ENCODE data around the gene CGGBP1.
"Not testable (repeated sequence)": the region's sequence is repeated elsewhere in the genome, so short reads cannot be mapped to it uniquely, and the experiment has no call there.

Gene CGGBP1

DNA sequence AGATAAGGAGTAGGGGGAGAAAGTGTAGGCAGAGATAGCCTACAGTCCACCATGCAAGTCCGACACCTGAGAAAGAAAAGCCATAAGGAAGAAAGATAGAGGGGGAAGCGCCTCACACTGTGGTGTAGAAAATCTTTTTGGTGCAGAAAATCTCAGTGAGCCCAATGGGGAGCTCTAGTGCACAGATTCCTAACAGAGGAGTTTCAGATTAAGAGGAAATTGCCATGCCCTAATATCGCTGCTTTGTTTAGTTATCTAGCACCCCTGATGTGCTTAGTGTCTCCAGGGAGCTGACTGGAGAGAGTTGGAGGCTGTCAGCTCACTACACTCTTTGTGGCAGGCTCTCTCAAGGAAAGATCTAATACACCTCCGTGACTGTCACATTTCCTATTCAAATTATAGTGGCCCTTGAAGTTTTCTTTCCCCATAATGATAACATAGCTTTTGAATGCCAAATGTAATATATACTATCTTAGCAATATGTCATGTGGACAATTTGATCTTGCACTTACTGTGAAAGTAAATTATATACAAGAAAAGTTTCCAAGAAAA lies 33.7 kb downstream of the CGGBP1 start:
- H3K23ac ChIP-seq (ENCODE audit: low read length), result no peak overlapping the region
- H3K79me2 ChIP-seq (ENCODE audit: control insufficient read depth, insufficient read depth, low read length), result no peaks in the 10 kb centered on the region
- no peaks in the 10 kb centered on the region for H3K4me1 ChIP-seq (ENCODE audit: control insufficient read depth, low read depth, low read length)
- no peak overlapping the region for H2AK5ac ChIP-seq (ENCODE audit: low read length)
- H4K8ac ChIP-seq (ENCODE audit: low read depth, low read length), result no peak overlapping the region
- DNase-seq, result peak; percentile 91
- H3K4me2 ChIP-seq (ENCODE audit: low read length), result no peak overlapping the region
- no peak overlapping the region for H3K56ac ChIP-seq (ENCODE audit: low read length)
- H3K9ac ChIP-seq (ENCODE audit: low read length), result no peak overlapping the region
- no peaks in the 10 kb centered on the region for H3K27me3 ChIP-seq (ENCODE audit: insufficient read depth, low read length, poor library complexity)
- H3K4me3 ChIP-seq (ENCODE audit: low read length), result no peak overlapping the region
- no peaks in the 10 kb centered on the region for H3K79me1 ChIP-seq (ENCODE audit: low read length)
- no peaks in the 10 kb centered on the region for H3K36me3 ChIP-seq (ENCODE audit: control insufficient read depth, insufficient read depth, low read length)
- H2BK120ac ChIP-seq (ENCODE audit: low read depth, low read length), result no peak overlapping the region
- H2BK5ac ChIP-seq (ENCODE audit: low read length), result no peak overlapping the region
- no CpG with 5 or more reads among the region's 4 CpGs for WGBS (ENCODE audit: extremely low coverage, insufficient coverage, low lambda C conversion rate)
- H3K4ac ChIP-seq (ENCODE audit: low read depth, low read length), result no peak overlapping the region
- H2BK15ac ChIP-seq (replicated peaks; ENCODE audit: low read depth), result no peak overlapping the region
- H4K5ac ChIP-seq (ENCODE audit: low read length), result no peak overlapping the region
- H3K18ac ChIP-seq (ENCODE audit: low read length), result no peak overlapping the region
- H3K27ac ChIP-seq (ENCODE audit: low read depth, low read length), result peak overlapping the region; percentile 32

DNA sequence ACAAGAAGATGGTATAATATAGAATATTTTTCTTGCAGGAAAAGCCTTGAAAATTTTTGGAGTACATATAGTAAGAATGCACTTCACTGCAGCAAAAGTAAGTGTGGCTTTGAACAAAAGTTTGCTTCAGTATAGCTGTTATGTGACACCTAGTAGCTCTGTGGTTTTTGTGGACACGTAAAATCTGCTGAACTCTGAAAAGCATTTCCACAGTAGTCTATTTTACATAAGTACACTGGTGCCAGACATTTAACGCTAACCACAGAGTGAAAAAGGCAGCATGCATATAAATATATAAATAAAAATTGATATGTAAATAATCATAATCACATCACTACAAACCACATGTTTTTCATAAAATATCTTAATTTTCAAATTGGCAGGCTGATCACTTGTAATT lies 39.8 kb downstream of the CGGBP1 start:
- Histone ChIP-seq H3K27me3 (ENCODE audit: insufficient read depth, low read length, poor library complexity) (no peaks in the 10 kb centered on the region), H2BK5ac (ENCODE audit: low read length) (no peak overlapping the region), H2BK120ac (ENCODE audit: low read depth, low read length) (no peak overlapping the region), H3K56ac (ENCODE audit: low read length) (no peak overlapping the region), H3K79me2 (ENCODE audit: control insufficient read depth, insufficient read depth, low read length) (no peaks in the 10 kb centered on the region), H3K4me1 (ENCODE audit: control insufficient read depth, low read depth, low read length) (no peaks in the 10 kb centered on the region), H3K23ac (ENCODE audit: low read length) (no peak overlapping the region), H3K4me2 (ENCODE audit: low read length) (no peak overlapping the region), H4K8ac (ENCODE audit: low read depth, low read length) (no peak overlapping the region), H4K5ac (ENCODE audit: low read length) (no peak overlapping the region), H2BK15ac (replicated peaks; ENCODE audit: low read depth) (no peak overlapping the region), H3K4me3 (ENCODE audit: low read length) (no peak overlapping the region), H2AK5ac (ENCODE audit: low read length) (no peak overlapping the region), H3K79me1 (ENCODE audit: low read length) (no peaks in the 10 kb centered on the region), H3K4ac (ENCODE audit: low read depth, low read length) (no peak overlapping the region), H3K9ac (ENCODE audit: low read length) (no peak overlapping the region), H3K36me3 (ENCODE audit: control insufficient read depth, insufficient read depth, low read length) (no peaks in the 10 kb centered on the region), H3K18ac (ENCODE audit: low read length) (no peak overlapping the region), H3K27ac (ENCODE audit: low read depth, low read length) (no peak overlapping the region)
- WGBS (ENCODE audit: extremely low coverage, insufficient coverage, low lambda C conversion rate), result no CpG with 5 or more reads among the region's 2 CpGs
- no peak for DNase-seq

DNA sequence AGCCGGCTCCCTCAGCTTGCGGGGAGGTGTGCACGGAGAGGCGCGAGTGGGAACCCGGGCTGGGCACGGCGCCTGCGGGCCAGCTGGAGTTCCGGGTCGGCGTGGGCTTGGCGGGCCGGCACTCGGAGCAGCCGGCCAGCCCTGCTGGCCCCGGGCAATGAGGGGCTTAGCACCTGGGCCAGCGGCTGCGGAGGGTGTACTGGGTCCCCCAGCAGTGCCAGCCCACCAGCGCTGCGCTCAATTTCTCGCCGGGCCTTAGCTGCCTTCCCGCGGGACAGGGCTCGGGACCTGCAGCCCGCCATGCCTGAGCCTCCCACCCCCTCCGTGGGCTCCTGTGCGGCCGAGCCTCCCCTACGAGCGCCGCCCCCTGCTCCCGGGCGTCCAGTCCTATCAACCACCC lies 43.1 kb downstream of the CGGBP1 start:
- H2BK5ac ChIP-seq (ENCODE audit: low read length); H3K18ac ChIP-seq (ENCODE audit: low read length); H3K9ac ChIP-seq (ENCODE audit: low read length); H2BK120ac ChIP-seq (ENCODE audit: low read depth, low read length); H2BK15ac ChIP-seq (replicated peaks; ENCODE audit: low read depth); H3K4me1 ChIP-seq (ENCODE audit: control insufficient read depth, low read depth, low read length); H3K79me2 ChIP-seq (ENCODE audit: control insufficient read depth, insufficient read depth, low read length); H3K56ac ChIP-seq (ENCODE audit: low read length); H3K36me3 ChIP-seq (ENCODE audit: control insufficient read depth, insufficient read depth, low read length); H3K4me2 ChIP-seq (ENCODE audit: low read length); H3K4ac ChIP-seq (ENCODE audit: low read depth, low read length); H3K27ac ChIP-seq (ENCODE audit: low read depth, low read length); H4K8ac ChIP-seq (ENCODE audit: low read depth, low read length); H3K27me3 ChIP-seq (ENCODE audit: insufficient read depth, low read length, poor library complexity); H3K23ac ChIP-seq (ENCODE audit: low read length); H3K79me1 ChIP-seq (ENCODE audit: low read length); H4K5ac ChIP-seq (ENCODE audit: low read length); H3K4me3 ChIP-seq (ENCODE audit: low read length); H2AK5ac ChIP-seq (ENCODE audit: low read length); DNase-seq: not testable (repeated sequence)
- WGBS (ENCODE audit: extremely low coverage, insufficient coverage, low lambda C conversion rate), result no CpG with 5 or more reads among the region's 35 CpGs

DNA sequence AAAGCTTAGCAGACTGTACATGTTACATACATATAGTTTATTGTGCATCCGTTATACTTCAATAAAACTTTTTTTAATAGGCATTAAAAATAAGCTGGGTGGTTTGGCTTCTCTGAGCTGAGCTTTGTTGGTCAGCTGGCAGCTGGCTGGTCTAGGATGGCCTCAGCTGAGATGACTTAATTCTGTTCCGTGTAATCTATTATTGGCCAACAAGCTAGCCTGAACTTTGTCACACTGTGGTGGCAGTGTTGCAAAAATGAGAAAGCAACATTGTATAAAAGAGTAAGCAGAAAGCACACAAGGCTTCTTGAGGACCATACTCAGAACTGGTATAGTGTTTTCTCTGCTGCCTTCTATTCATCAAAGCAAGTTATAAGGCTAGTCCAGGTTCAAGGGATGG lies 45.2 kb downstream of the CGGBP1 start:
- Histone ChIP-seq H2BK15ac (replicated peaks; ENCODE audit: low read depth) (no peak overlapping the region), H3K23ac (ENCODE audit: low read length) (no peak overlapping the region), H3K79me2 (ENCODE audit: control insufficient read depth, insufficient read depth, low read length) (no peaks in the 10 kb centered on the region), H2BK5ac (ENCODE audit: low read length) (no peak overlapping the region), H4K5ac (ENCODE audit: low read length) (no peak overlapping the region), H2BK120ac (ENCODE audit: low read depth, low read length) (no peak overlapping the region), H3K27ac (ENCODE audit: low read depth, low read length) (no peak overlapping the region), H3K79me1 (ENCODE audit: low read length) (no peaks in the 10 kb centered on the region), H3K56ac (ENCODE audit: low read length) (no peak overlapping the region), H3K9ac (ENCODE audit: low read length) (no peak overlapping the region), H3K27me3 (ENCODE audit: insufficient read depth, low read length, poor library complexity) (no peaks in the 10 kb centered on the region), H3K36me3 (ENCODE audit: control insufficient read depth, insufficient read depth, low read length) (no peaks in the 10 kb centered on the region), H2AK5ac (ENCODE audit: low read length) (no peak overlapping the region), H4K8ac (ENCODE audit: low read depth, low read length) (no peak overlapping the region), H3K4ac (ENCODE audit: low read depth, low read length) (no peak overlapping the region), H3K4me2 (ENCODE audit: low read length) (no peak overlapping the region), H3K4me1 (ENCODE audit: control insufficient read depth, low read depth, low read length) (no peaks in the 10 kb centered on the region), H3K4me3 (ENCODE audit: low read length) (no peak overlapping the region), H3K18ac (ENCODE audit: low read length) (no peak overlapping the region)
- DNase-seq, result no peak
- no CpG with 5 or more reads among the region's 2 CpGs for WGBS (ENCODE audit: extremely low coverage, insufficient coverage, low lambda C conversion rate)

DNA sequence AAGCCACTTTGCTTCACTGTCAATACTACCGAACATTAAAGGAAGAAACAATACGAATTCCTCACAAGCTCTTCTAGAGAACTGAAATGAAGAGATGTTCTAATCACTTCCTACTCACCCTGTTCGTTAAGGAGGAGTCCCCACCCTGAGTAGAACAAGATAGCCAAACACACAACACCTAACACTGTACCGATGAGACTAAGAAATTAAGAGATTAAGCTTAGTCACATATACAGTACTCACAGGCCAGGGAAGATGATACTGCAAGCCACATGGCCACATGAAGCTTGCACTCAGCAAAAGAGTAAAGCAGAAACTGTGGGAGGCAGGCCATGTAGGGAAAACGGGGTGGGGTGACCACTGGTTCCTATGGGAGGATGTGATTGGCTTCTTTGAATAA lies 48.0 kb downstream of the CGGBP1 start:
- no peak overlapping the region for H3K4me3 ChIP-seq (ENCODE audit: low read length)
- H3K27me3 ChIP-seq (ENCODE audit: insufficient read depth, low read length, poor library complexity), result no peaks in the 10 kb centered on the region
- no peak overlapping the region for H2BK5ac ChIP-seq (ENCODE audit: low read length)
- H3K9ac ChIP-seq (ENCODE audit: low read length), result no peak overlapping the region
- no peaks in the 10 kb centered on the region for H3K79me1 ChIP-seq (ENCODE audit: low read length)
- H3K79me2 ChIP-seq (ENCODE audit: control insufficient read depth, insufficient read depth, low read length), result no peaks in the 10 kb centered on the region
- H2AK5ac ChIP-seq (ENCODE audit: low read length), result no peak overlapping the region
- H3K4me2 ChIP-seq (ENCODE audit: low read length), result no peak overlapping the region
- no peak overlapping the region for H2BK15ac ChIP-seq (replicated peaks; ENCODE audit: low read depth)
- no peak overlapping the region for H3K23ac ChIP-seq (ENCODE audit: low read length)
- no peak overlapping the region for H2BK120ac ChIP-seq (ENCODE audit: low read depth, low read length)
- H4K5ac ChIP-seq (ENCODE audit: low read length), result no peak overlapping the region
- no peak overlapping the region for H3K56ac ChIP-seq (ENCODE audit: low read length)
- H3K36me3 ChIP-seq (ENCODE audit: control insufficient read depth, insufficient read depth, low read length), result no peaks in the 10 kb centered on the region
- no peaks in the 10 kb centered on the region for H3K4me1 ChIP-seq (ENCODE audit: control insufficient read depth, low read depth, low read length)
- no peak overlapping the region for H3K18ac ChIP-seq (ENCODE audit: low read length)
- H4K8ac ChIP-seq (ENCODE audit: low read depth, low read length), result no peak overlapping the region
- H3K4ac ChIP-seq (ENCODE audit: low read depth, low read length), result no peak overlapping the region
- no peak for DNase-seq
- H3K27ac ChIP-seq (ENCODE audit: low read depth, low read length), result no peak overlapping the region
- no CpG with 5 or more reads among the region's 5 CpGs for WGBS (ENCODE audit: extremely low coverage, insufficient coverage, low lambda C conversion rate)

DNA sequence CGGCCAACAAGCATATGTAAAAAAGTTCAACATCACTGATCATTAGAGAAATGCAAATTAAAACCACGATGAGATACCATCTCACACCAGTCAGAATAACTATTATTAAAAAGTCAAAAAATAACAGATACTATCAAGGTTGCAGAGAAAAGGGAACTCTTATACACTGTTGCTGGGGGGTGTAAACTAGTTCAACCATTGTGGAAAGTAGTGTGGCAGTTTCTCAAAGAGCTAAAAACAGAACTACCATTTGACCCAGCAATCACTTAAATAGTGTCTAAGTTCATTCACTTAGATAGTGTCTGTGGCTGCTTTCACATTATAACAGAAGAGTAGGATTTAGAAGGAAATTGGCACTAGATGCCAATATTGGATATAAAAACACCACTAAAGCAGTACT lies 49.7 kb downstream of the CGGBP1 start:
- no peaks in the 10 kb centered on the region for H3K79me1 ChIP-seq (ENCODE audit: low read length)
- H2AK5ac ChIP-seq (ENCODE audit: low read length), result no peak overlapping the region
- H3K18ac ChIP-seq (ENCODE audit: low read length), result no peak overlapping the region
- H3K23ac ChIP-seq (ENCODE audit: low read length), result no peak overlapping the region
- no peak overlapping the region for H4K8ac ChIP-seq (ENCODE audit: low read depth, low read length)
- no peak overlapping the region for H3K9ac ChIP-seq (ENCODE audit: low read length)
- H3K56ac ChIP-seq (ENCODE audit: low read length), result no peak overlapping the region
- no peak overlapping the region for H2BK120ac ChIP-seq (ENCODE audit: low read depth, low read length)
- H3K27me3 ChIP-seq (ENCODE audit: insufficient read depth, low read length, poor library complexity), result no peaks in the 10 kb centered on the region
- no peak overlapping the region for H3K27ac ChIP-seq (ENCODE audit: low read depth, low read length)
- no peak for DNase-seq
- H3K36me3 ChIP-seq (ENCODE audit: control insufficient read depth, insufficient read depth, low read length), result no peaks in the 10 kb centered on the region
- no peak overlapping the region for H3K4ac ChIP-seq (ENCODE audit: low read depth, low read length)
- no peak overlapping the region for H3K4me3 ChIP-seq (ENCODE audit: low read length)
- H3K79me2 ChIP-seq (ENCODE audit: control insufficient read depth, insufficient read depth, low read length), result no peaks in the 10 kb centered on the region
- no peak overlapping the region for H4K5ac ChIP-seq (ENCODE audit: low read length)
- H2BK15ac ChIP-seq (replicated peaks; ENCODE audit: low read depth), result no peak overlapping the region
- H2BK5ac ChIP-seq (ENCODE audit: low read length), result no peak overlapping the region
- H3K4me1 ChIP-seq (ENCODE audit: control insufficient read depth, low read depth, low read length), result no peaks in the 10 kb centered on the region
- WGBS (ENCODE audit: extremely low coverage, insufficient coverage, low lambda C conversion rate), result no CpG with 5 or more reads among the region's 2 CpGs
- no peak overlapping the region for H3K4me2 ChIP-seq (ENCODE audit: low read length)

All from mesendoderm (in vitro differentiated cells).